NCI-H187 (cell line): ENCODE results near the gene MANF.
A peak's percentile ranks its signal among the peaks of the same experiment; 100 is the strongest.
"Not testable (repeated sequence)": the region's sequence is repeated elsewhere in the genome, so short reads cannot be mapped to it uniquely, and the experiment has no call there.

Experiments used
- DNase-seq, 2 experiments: peaks; one replicate each; lab custom pipeline; 2025; lab: John Stamatoyannopoulos, UW

The MANF gene

DNA sequence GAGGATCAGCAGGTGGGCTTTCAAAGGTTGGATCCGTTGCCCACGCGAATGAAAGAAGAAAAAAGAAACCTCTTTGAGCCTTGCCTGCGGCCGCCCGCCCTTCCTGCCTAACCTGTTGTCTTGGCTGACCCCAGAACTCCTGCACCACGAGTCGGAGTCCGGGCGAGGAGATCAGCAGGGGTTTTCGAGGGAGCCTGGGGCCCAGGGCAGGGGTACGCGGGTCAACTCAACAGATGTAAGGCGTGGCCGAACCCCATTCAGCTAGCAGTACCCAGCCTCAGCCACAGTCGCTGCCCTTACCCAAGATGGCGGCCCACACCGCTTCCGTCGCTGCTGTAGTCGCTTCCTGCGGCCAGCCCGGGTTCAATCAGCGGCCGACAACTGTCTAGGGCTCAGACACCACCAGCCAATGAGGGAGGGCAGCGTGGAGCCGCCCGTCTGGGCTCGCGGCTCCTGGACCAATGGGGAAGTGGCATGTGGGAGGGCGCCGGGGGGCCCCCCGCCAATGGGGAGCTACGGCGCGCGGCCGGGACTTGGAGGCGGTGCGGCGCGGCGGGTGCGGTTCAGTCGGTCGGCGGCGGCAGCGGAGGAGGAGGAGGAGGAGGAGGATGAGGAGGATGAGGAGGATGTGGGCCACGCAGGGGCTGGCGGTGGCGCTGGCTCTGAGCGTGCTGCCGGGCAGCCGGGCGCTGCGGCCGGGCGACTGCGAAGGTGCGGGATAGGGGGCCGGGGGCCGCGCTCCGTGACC is at the start of gene MANF:
Gene MANF, plus strand, starts transcription at position 566 of the 748 bp plus-strand sequence. Its CDS starts 52 bp downstream, at position 618.
- DNase-seq, result peak; percentile 60 to 81

DNA sequence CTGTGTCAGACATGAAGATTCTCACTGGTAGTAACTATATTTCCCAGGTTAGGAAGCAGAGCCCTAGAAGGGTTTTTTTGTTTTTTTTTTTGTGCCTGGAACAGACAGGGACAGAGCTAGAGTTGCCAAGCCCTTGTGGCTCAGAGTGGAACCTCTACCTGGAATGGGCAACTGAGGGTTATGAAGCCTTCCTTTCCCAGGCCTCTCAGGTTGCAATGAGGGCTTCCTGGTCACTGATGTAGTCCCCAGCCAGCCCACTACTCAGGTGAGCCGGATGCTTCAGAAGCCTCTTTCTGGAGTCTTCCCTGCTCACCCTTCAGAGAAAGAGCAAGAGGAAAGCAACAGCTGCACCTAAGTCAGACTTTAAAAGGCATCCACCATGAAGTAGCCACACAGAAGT is 48.8 kb upstream of the MANF start:
- DNase-seq, result no peak

DNA sequence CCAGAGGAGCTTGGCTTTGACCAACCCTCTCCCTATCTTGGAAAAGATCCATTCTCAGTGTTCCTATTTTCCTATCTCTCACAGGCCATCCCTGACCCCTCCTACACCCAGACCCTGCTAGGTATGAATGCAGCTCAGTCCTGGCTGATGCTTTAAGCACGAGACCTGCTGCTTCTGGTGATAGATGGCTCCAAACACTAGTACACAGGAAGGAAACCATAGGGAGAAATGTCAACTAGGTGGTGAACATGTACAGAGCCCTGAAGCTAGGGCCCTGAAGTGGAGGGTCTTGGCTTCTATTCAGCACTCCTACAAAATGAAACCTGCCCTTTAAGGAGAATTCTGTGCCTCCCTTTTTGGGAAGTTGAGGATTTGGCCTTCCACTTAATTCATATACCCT is 47.4 kb upstream of the MANF start:
- DNase-seq, result no peak

DNA sequence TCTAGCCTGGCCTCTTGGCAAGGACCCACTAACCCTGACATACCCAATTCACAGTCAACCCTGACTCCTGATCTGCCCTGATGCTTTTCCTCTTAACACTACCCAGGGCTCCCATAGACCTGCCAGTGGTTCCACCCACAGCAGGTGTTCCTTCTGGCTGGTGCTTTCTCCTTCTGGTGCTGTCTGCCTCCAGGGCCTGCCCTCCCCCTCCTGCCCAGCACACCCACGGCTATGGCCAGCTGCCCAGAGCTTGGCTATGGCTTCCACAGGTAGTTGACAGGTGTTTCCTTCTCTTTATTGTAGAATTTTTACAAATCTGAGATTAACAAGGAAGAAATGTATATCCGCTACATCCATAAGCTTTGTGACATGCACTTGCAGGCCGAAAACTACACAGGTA is 46.5 kb upstream of the MANF start:
- DNase-seq, result no peak

DNA sequence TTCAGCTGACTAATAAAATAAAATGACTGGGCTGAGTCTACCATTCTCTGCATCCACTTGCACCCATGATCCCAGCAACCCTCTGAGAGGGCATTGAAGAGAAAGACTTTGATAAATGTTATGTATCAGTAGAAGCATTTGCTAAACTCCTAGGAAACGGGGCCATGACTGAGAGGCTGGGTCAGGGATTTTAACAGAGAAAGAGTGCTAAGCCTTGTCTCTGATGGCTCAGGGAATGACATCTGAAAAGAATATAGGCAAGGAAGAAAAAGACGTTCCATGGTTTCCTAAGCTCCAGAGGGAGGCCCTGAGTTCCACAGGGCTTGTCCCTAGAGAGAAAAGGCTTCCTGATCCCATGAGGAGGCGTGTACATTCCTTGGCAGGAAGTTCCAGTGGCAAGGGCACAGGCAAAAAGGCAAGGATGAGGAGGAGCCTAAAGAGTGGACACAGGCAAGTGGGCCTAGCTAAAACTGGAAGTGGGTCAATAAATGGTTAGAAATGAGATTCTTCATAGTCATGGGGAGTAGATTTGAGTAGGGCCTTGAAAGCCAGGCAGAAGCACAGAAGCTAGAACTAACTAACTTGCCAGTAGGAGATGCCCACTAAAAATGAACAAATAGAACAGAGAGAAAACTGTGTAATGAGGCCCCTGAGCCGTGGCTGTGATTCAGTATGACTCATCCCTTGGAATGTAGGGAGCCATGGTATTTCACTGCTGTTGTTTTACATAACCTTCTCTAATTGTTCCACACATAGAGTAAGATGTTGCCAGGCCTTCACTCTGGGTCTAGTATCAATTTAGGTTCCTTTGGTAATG is 44.9 kb upstream of the MANF start:
- no peak for DNase-seq

DNA sequence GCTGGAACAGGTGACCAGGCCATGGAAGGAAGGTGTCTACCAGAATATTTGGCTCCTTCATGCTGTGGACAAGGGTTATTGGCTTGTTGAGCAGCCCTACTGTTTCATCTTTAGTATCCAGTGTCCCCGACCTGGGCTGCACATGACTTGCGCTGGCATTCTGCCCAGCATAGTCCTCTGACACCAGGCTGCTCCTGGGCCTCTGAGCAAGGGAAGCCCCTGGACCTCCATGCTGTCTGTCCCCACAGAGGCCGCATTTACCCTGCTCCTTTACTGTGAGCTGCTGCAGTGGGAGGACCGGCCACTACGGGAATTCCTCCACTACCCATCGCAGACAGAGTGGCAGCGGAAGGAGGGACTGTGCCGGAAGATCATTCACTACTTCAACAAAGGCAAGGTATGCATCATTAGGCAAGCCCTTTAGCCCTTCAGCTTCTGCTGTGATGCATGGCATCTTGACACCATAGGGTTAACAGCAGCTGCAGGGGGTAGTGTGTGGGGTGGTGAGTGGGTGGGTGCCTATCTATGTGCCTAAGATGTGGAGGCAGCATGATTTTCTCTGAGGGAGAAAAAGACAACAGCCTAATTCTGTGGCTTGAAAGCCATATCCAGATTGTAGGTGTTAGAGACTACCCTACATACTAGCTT is 44.0 kb upstream of the MANF start:
- no peak for DNase-seq

DNA sequence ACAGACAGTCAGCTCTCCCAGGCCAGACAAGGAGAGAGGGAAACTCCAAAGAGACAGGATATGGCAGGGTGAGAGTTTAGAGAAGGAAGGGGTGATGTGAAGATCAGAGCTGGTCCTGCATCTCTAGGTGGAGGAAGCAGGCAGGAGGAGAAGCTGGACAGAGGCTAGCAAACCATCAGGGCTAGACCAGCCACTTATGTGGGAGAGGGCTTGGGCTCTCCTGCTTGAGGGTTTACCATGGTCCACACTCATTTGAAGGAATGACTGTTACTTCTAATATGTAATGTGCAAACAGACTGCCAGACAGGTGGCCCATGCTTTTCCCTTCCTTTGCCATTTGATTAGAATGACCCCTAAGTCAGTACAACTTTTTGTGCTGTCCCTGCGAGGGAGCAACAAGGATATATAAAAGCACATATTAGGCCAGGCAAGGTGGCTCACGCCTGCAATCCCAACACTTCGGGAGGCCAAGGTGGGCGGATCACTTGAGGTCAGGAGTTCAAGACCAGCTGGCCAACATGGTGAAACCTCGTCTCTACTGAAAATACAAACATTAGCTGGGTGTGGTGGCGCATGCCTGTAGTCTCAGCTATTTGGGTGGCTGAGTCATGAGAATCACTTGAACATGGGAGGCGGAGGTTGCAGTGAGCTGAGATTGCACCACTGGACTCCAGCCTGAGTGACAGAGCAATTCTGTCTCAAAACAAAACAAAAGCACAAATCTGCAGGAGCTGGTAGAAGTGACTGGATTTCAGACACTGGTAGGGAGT is 41.0 kb upstream of the MANF start:
- DNase-seq, result no peak

DNA sequence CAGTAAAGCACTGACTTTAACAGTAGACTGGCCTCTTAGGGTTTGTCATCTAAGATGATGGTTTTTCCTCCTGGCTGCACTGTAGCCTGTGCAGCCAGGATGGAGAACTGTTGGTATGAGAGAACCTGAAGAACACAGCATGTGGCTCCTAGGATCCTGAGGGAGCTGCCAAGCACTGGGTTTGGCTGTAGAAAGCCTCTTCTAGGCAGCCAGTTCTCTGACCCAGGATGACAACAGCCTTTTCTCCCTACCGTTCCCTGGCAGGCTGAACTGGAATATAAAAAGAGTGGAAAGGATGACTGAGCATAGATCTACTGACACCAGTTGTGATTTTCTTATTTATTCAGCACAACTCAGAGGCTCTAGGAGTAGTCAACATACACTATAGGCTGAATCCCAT is 34.3 kb upstream of the MANF start:
- DNase-seq, result no peak

DNA sequence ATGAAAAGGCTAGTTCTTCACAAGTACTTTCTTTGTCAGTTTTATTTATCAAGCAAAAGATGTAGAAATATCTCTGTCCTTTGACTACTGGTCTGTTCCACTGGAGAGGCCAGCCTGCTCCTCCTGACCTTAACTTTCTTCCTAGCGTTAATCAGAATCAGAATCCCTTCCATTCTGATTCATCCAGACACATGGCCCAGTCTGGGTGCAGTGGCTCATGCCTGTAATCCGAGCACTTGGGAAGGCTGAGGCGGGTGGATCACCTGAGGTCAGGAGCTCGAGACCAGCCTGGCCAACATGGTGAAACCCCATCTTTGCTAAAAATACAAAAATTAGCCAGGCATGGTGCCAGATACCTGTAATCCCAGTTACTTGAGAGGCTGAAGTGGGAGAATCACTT is 32.0 kb upstream of the MANF start:
- no peak for DNase-seq

DNA sequence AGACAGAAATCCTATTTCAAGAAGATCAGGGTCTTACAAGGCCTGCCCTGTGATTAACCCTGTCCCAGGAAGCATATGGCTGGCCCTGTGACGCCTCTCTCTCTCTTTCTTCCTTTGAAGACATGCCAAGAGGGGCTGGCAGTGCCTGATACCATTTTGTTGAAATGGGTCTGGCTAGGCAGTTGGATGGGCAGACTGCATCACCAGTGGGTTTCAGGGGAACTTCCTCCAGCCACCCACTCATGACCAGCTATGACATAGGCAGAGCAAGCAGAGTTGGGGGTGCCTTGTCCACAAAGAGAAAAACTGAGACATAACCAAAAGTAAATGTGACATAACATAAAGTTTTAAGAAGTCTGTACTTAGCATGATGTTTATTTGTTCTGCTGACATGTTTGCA is 31.4 kb upstream of the MANF start:
- no peak for DNase-seq

DNA sequence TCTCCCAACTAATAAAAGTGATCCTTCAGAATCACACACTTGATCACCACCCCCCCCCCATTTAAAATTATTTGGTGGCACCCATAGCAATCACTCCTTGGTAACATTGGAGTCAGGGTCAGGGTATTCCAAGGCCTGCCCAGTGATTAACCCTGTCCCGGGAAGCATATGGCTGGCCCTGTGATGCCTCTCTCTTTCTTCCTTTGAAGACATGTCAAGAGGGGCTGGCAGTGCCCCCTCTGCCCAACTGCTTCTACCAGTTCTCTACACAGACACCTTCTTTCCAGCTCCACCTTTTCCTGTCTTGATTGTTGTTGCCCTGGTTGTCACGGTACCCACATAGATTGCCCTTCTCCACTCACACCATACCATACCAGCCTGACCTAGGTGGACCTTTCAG is 30.9 kb upstream of the MANF start:
- DNase-seq, result no peak

DNA sequence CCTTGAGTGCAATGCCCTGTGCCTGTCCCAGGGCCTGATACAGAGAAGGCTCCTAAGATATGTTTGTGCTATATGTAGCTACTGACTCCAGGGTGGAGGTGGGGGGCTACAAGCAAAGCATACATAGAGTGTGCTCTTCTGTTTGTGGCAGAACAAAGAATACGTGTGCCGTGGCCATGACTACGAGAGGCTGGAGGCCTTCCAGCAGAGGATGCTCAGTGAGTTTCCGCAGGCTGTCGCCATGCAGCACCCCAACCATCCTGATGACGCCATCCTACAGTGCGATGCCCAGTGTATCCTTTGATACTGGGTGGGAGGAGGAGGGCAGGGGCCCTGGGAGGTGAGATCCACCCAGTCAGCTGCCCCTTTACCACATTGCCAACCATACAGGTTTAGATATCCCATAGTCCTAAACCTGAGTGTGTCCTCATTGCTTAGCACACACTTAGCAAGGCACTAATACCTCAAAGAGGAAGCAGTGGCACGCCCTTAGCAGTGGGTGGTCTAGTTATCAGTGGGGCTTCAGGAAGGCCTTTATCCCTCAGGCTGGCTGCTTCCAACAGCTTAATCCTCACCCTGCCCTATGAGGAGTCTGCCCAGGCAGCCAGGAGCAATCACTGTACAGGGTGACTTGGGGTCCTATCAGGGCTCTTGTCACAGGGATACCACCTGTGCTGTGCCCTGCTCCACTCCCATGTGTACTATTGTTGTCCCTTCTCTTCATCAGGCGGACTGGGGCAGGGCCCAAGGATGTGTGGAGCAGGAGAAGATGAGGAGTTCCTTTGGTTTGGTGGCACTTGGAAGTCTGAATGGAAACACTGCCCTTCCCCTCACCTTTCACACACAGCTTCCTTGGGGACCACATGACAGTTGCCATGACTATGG is 30.1 kb upstream of the MANF start:
- DNase-seq, result no peak

DNA sequence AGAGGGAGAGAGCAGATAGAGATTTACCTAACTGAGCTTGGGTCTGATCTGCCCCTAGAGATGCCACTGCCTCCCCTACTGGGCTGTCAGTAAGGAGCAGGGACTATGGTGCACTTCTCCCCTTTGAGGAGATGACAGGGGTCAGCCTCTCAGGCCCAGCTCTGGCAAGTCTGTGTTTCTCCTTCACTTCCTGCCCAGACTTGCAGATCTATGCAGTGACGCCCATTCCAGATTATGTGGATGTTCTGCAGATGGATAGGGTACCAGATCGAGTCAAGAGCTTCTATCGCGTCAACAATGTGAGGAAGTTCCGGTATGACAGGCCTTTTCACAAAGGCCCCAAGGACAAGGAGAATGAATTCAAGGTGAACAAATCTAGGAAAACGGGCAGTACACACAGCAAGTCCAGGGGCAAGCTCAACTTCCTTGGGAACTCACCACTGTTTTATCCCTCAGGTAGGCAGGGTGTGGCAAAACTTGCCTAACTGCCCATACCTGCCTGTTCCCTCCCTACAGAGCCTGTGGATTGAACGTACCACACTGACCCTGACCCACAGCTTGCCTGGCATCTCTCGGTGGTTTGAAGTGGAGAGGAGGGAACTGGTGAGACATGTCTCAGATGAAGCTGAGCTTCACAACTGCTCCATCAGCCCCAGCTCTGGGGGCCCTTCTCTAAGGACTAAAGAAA is 29.1 kb upstream of the MANF start:
- no peak for DNase-seq

DNA sequence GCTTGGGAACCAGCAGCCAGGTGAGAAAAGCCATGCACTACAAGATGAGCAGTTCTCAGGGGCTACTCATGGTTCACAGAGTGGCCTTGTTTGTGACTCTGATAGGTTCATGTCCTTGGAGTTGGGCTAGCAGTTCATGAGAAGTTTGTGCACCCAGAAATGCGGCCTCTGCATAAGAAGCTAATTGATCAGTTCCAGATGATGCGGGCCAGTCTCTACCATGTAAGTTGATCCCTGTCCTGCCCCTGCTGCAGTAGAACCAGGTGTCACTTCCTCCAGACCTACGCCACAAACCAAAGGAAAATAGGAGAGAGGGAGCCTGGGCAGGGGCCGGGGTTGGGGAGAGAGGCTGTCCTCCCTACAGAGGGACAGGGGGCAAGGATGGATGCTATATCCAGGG is 27.2 kb upstream of the MANF start:
- DNase-seq, result no peak

DNA sequence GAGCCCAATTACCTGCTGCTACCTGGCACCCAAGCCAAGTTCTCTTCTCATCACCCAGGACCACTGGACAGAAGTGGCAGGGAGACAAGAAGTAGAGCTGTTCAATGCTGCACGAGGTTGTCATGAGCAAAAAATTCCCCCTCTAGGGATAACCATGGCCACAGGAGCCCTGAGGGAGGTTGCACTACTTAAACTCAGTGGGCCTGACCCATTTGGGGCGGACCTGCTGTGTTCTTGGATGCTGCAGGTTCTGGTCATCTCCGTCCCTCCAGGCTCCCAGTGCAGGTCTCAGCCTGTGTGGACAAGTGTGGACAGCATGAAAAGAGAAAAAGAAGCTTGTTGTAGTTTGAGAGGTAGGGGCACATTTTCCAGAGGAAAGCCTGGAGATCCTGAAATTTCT is 26.1 kb upstream of the MANF start:
- DNase-seq, result no peak

DNA sequence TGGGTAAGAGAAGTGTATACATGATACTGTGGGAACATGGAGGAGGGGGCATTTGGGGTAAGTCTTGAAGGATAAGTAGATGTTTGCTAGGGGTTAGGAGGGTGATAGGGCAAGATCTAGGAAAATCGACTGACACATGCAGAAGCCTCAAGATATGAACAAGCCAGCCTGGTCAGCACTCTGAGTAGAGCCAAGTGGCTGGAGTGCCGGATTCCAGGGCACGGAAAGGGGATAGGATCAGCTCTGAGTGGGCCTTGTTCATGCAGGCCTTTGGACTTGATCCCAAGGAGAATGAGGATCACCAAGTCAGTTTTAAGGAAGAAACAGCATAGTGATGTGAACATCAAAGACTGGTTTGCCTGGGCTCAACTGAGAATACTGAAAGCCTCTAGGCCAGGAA is 24.3 kb upstream of the MANF start:
- no peak for DNase-seq

DNA sequence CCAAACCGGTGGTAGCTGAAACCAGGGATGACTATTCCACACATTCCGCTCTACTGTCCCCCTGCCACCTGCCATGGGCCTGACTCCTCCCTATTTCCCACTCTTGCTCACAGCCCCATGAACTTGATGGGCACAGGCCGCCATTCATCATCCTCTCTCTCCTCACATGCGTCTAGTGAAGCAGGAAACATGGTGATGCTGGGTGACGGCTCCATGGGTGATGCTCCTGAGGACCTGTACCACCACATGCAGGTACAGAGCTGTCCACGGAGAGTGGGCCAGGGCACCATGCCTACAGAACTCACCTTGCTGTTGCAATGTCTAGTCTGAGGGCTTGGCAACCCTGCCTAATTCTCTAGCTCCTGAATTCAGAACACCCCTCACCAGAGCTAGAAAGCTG is 23.3 kb upstream of the MANF start:
- DNase-seq, result no peak

DNA sequence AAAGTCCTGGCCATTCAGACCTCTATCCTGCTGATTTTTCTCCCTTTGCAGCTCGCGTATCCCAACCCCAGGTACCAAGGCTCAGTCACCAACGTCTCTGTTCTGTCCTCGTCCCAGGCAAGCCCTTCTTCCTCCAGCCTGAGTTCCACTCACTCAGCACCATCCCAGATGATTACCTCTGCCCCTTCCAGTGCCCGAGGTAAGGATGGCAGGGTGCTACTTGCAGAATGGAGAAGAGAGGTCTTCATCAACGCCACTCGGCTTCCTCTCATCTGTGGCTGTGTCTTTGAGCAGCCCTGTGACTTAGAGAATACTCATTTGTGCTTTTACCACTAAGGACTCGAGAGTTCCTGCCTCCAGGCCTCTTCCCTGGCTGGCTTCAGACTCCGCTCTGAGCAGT is 22.6 kb upstream of the MANF start:
- DNase-seq, result no peak

DNA sequence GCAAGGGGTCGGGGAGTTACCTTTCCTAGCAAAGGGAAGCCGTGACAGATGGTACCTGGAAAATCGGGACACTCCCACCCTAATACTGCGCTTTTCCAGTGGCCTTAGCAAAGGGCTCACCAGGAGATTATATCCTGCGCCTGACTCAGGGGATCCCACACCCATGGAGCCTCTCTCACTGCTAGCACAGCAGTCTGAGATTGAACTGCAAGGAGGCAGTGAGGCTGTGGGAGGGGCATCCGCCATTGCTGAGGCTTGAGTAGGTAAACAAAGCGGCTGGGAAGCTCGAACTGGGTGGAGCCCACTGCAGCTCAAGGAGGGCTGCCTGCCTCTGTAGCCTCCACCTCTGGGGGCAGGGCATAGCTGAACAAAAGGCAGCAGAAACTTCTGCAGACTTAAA is 16.8 kb upstream of the MANF start:
- not testable (repeated sequence) for DNase-seq

DNA sequence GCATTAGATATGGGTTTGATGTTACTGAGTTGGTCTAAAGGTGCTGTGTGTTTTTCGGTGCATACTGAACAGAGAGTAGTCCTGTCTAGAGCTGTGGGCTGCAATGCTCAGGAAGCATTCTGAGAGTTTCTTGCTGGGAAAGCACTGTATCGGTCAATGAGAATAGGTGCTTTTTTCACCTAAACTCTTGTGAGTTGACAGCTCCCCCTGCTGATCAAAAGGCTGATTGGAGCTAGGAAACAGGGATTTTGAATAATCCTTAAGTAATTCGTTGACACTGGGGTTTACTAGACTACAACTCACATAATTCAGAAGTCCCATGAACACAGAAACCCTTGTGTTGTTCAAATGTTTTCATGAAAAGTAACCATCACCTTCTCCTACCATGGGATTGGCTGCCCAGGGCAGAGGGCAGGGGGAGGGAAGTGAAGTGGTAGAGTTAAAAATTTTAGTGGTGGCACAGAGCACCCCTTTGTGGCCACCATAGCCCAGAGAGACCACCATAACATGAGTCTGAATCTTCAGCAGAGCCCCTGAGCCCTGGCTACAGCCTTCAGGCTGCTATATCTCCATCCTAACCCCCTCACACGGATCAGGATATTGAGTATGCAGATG is 13.0 kb upstream of the MANF start:
- DNase-seq, result no peak
